ENCODE measurements around the gene FAM193B.
"Not testable (repeated sequence)": the region's sequence is repeated elsewhere in the genome, so short reads cannot be mapped to it uniquely, and the experiment has no call there.

Gene FAM193B

GRCh38 chr5:177576169-177576568 lies 21.8 kb upstream of the FAM193B start:
- DNase-seq (ENCODE audit: low read depth), result no peak

GRCh38 chr5:177575488-177575887 lies 21.1 kb upstream of the FAM193B start:
- no peak for DNase-seq (ENCODE audit: low read depth)

GRCh38 chr5:177569894-177570293 lies 15.5 kb upstream of the FAM193B start:
- no peak for DNase-seq (ENCODE audit: low read depth)

- no peak for DNase-seq (ENCODE audit: low read depth)
These were observed 14.0 kb upstream of the FAM193B start for GRCh38 chr5:177568326-177568725.

- DNase-seq (ENCODE audit: low read depth), result no peak
These were observed 10.7 kb upstream of the FAM193B start for GRCh38 chr5:177565046-177565445.

- not testable (repeated sequence) for DNase-seq (ENCODE audit: low read depth)
These were observed 5.1 kb upstream of the FAM193B start for GRCh38 chr5:177559446-177559941.

GRCh38 chr5:177557796-177558195 lies 3.4 kb upstream of the FAM193B start:
- DNase-seq (ENCODE audit: low read depth), result no peak

- no peak for DNase-seq (ENCODE audit: low read depth)
These were observed 2.8 kb upstream of the FAM193B start for GRCh38 chr5:177557041-177557647.

GRCh38 chr5:177555665-177556064 lies 1.3 kb upstream of the FAM193B start:
- DNase-seq (ENCODE audit: low read depth), result no peak

- DNase-seq (ENCODE audit: low read depth), result no peak
These were observed 865 bp upstream of the FAM193B start for GRCh38 chr5:177555228-177555627.

GRCh38 chr5:177553671-177554429 lies 513 bp downstream of the FAM193B start:
- DNase-seq (ENCODE audit: low read depth), result no peak

- DNase-seq (ENCODE audit: low read depth), result peak; percentile 18
These were observed 1.4 kb downstream of the FAM193B start for GRCh38 chr5:177552839-177553455.

- no peak for DNase-seq (ENCODE audit: low read depth)
These were observed 4.2 kb downstream of the FAM193B start for GRCh38 chr5:177550122-177550521.

GRCh38 chr5:177548495-177548894 lies 5.9 kb downstream of the FAM193B start:
- DNase-seq (ENCODE audit: low read depth), result no peak

GRCh38 chr5:177547736-177548135 lies 6.6 kb downstream of the FAM193B start:
- DNase-seq (ENCODE audit: low read depth), result no peak

- DNase-seq (ENCODE audit: low read depth), result peak; percentile 98
These were observed 8.1 kb downstream of the FAM193B start for GRCh38 chr5:177546258-177546741.

- peak; percentile 98 for DNase-seq (ENCODE audit: low read depth)
These were observed 8.7 kb downstream of the FAM193B start for GRCh38 chr5:177545487-177546257.

- no peak for DNase-seq (ENCODE audit: low read depth)
These were observed 11.4 kb downstream of the FAM193B start for GRCh38 chr5:177542816-177543465.

- DNase-seq (ENCODE audit: low read depth), result no peak
These were observed 13.9 kb downstream of the FAM193B start for GRCh38 chr5:177540438-177540837.

GRCh38 chr5:177539411-177539810 lies 15.0 kb downstream of the FAM193B start:
- DNase-seq (ENCODE audit: low read depth), result peak; percentile 93

- DNase-seq (ENCODE audit: low read depth), result no peak
These were observed 15.5 kb downstream of the FAM193B start for GRCh38 chr5:177538876-177539275.

Data from fibroblast of gingiva (primary cell).